ENCODE results near the gene VTI1B.
"Not testable (repeated sequence)": the region's sequence is repeated elsewhere in the genome, so short reads cannot be mapped to it uniquely, and the experiment has no call there.

The VTI1B gene

DNA sequence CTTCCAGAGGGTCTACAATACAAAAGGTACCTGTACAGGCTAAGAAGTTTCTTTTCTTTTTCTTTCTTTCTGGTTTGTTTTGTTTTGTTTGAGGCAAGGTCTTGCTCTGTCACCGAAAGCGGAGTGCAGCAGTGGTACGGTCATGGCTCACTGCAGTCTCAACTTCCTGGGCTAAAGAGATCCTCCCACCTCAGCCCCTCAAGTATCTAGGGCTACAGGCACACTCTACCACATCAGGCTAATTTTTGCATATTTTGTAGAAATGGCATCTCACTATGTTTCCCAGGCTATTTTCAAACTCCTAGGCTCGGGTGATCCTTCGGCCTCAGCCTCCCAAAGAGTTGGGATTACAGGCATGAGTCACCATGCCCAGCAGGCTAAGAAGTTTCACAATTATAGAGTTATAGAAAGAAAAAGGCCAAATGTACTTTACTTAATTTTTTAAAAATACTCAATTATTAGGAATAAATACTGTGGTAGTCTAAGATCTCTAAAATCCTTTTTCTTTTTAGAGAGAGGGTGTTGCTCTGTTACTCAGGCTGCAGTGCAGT is 71.4 kb downstream of the VTI1B start:
- peaks cover 17% of the 10 kb centered on the region for H3K27me3 Mint-ChIP-seq

DNA sequence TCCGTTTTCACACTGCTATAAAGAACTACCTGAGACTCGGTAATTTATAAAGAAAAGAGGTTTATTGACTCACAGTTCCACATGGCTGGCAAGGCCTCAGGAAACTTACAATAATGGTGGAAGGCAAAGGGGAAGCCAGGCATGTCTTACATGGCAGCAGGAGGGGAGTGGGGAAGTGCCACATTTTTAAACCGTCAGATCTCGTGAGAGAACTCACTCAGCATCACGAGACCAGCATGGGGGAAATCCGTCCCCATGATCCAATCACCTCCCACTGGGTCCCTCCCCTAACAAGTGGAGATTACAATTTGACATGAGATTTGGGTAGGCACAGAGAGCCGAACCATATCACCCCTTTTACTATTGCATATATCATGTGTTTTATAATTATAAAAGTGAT is 72.4 kb downstream of the VTI1B start:
- peaks cover 31% of the 10 kb centered on the region for H3K4me1 Mint-ChIP-seq
- no peak overlapping the region for H3K4me3 Mint-ChIP-seq
- H3K9me3 Mint-ChIP-seq: peaks cover 4% of the 10 kb centered on the region
- H3K36me3 Mint-ChIP-seq: peaks cover 3% of the 10 kb centered on the region
- CTCF ChIA-PET: interaction anchor here (0.5 kb wide), 1 partner anchor 14 kb away, joined by 7 read pairs; no protein-coding TSS in a partner anchor
- no peak overlapping the region for H3K27ac Mint-ChIP-seq
- DNase-seq: no peak
- peaks cover 17% of the 10 kb centered on the region for H3K27me3 Mint-ChIP-seq

More for the DNA sequence above, 71.4 kb downstream of the VTI1B start:
- no peak overlapping the region for H3K27ac Mint-ChIP-seq
- no peak overlapping the region for H3K4me3 Mint-ChIP-seq
- no peak for DNase-seq
- H3K4me1 Mint-ChIP-seq: peaks cover 24% of the 10 kb centered on the region
- H3K36me3 Mint-ChIP-seq: peaks cover 1% of the 10 kb centered on the region
- H3K9me3 Mint-ChIP-seq: peaks cover 4% of the 10 kb centered on the region
- CTCF ChIA-PET: no interaction called here

- Mint-ChIP-seq H3K27me3 (peaks cover 17% of the 10 kb centered on the region), H3K36me3 (peaks cover 10% of the 10 kb centered on the region), H3K27ac (peak overlapping the region; percentile 87), H3K4me1 (peaks cover 39% of the 10 kb centered on the region), H3K4me3 (peak overlapping the region; percentile 94)
- not testable (repeated sequence) for DNase-seq, H3K9me3 Mint-ChIP-seq
- CTCF ChIA-PET: interaction anchor here (0.9 to 2.7 kb wide), 13 partner anchors 10 to 195 kb away, joined by 3 to 15 read pairs (median 5); partner anchors contain the start of genes ARG2 and RDH11
Measured at GRCh38 chr14:67600562-67600974, 73.9 kb downstream of the VTI1B start.

- CTCF ChIA-PET: interaction anchor here (0.5 to 2.7 kb wide), 15 partner anchors 10 to 194 kb away, joined by 3 to 15 read pairs (median 5); partner anchors contain the start of genes ARG2 and RDH11
- H3K27me3 Mint-ChIP-seq: peaks cover 17% of the 10 kb centered on the region
- H3K27ac Mint-ChIP-seq: peak within 1 kb of the TSS; percentile 87
- DNase-seq: peak; percentile 95
- H3K9me3 Mint-ChIP-seq: peaks cover 4% of the 10 kb centered on the region
- peaks cover 14% of the 10 kb centered on the region for H3K36me3 Mint-ChIP-seq
- peaks cover 41% of the 10 kb centered on the region for H3K4me1 Mint-ChIP-seq
- peak within 1 kb of the TSS; percentile 94 for H3K4me3 Mint-ChIP-seq
Measured at GRCh38 chr14:67599698-67600561, 74.5 kb downstream of the VTI1B start, which contains the start of gene PIGH. PIGH (minus strand) TSS chr14:67600268; CDS start chr14:67600203, 65 bp downstream.

All from activated naive CD4-positive, alpha-beta T cell treated with anti-CD3 and anti-CD28 coated beads, Interleukin-2, amount 10 ng/mL, durations not matched to agents 7 days and 5 days (primary cell).